Kidney epithelial cell (primary cell): ENCODE measurements around the gene PGBD4. TPM values are rescaled to one million over a fixed set of nuclear protein-coding genes. Genes with fewer than 3 reads are reported as not detected.
"Not testable (repeated sequence)": the region's sequence is repeated elsewhere in the genome, so short reads cannot be mapped to it uniquely, and the experiment has no call there.

Experiments used
- DNase-seq: peaks from one replicate; pipeline ENCODE4 v3.0.0-alpha.2; 2010; ENCODE audit warnings: low read depth
- H3K27me3 ChIP-seq: 2 replicates; pipeline ENCODE4 v1.6.0; 2011; ENCODE audit warnings: low read length; ENCODE audit not compliant: control insufficient read depth, insufficient read depth
- H3K36me3 ChIP-seq: 2 replicates; pipeline ENCODE4 v1.5.1; 2011; ENCODE audit warnings: low read length; ENCODE audit not compliant: control insufficient read depth, insufficient read depth
- H3K4me3 ChIP-seq: 2 replicates; pipeline ENCODE4 v1.5.1; 2011; ENCODE audit warnings: low read depth, mild to moderate bottlenecking, control low read depth, low read length
- CTCF ChIP-seq: IDR thresholded peaks from 2 replicates; pipeline ENCODE4 v1.5.1; 2011; ENCODE audit warnings: mild to moderate bottlenecking, moderate library complexity, low read length, control low read depth, inconsistent platforms; ENCODE audit not compliant: insufficient read depth, poor library complexity, severe bottlenecking
- total RNA-seq: library from RNA; depleted of rRNA; stranded (reverse); fragments of >200 nt; gene quantifications from 2 replicates; pipeline ENCODE4 v1.2.3, GENCODE V29; 2015

PGBD4 gene
- total RNA-seq, 1 donor from 2014 or later, result 0.71 TPM

DNA sequence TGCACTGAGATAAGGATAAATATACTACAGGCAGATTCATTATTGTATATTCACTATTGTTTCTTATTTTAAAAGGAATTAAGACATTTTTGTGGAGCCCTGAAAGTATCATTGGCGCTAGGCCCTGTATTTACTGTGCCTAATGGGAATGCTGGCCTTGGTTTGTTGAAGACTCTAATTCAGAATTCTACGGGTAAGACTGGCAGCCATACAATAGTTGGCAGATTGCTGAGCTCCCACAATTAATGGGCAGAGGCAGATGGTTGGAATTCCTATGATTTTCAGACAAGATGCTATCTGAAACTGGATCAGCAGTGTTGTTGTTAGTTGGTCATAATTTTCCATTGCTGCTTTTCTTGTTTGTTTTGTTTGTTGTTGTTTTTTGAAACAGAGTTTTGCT lies 14.7 kb downstream of the PGBD4 start:
- Histone ChIP-seq H3K4me3 (no peak overlapping the region), H3K27me3 (no peaks in the 10 kb centered on the region), H3K36me3 (no peaks in the 10 kb centered on the region)
- DNase-seq, result no peak
- TF ChIP-seq CTCF, result no peak

DNA sequence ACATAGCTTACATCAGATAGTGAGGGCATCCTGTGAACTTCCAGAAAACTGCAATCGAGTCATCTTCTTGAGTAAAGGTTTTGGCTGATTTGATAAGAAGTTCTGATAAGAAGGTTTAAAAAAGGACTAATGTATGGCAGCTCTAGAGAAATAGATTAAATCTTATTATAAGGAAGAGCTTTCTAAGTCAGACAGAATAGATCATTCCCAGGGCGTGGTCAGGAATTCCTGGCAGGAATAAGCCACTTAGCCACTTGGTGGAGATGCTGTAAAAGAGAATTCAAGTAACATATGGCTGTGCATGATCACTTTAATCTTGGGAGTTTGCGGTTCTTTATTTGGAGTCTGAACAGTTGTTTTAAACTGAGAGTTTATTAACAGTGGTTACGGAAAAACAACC lies 17.4 kb downstream of the PGBD4 start:
- H3K27me3 ChIP-seq, result no peaks in the 10 kb centered on the region
- no peaks in the 10 kb centered on the region for H3K36me3 ChIP-seq
- no peak overlapping the region for H3K4me3 ChIP-seq
- TF ChIP-seq CTCF, result no peak
- DNase-seq, result no peak

DNA sequence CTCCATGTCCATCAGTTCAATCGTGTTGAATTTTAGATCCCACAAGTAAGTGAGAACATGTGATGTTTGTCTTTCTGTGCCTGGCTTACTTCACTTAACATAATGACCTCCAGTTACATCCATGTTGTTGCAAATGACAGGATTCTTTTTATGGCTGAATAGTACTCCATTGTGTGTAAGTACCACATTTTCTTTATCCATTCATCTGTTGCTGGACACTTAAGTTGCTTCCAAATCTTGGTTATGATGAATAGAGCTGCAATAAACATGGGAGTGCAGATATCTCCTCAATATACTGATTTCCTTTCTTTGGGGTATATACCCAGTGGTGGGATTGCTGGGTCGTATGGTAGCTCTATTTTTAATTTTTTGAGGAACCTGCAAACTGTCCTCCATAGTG lies 18.5 kb downstream of the PGBD4 start:
- DNase-seq, H3K36me3 ChIP-seq, H3K4me3 ChIP-seq, H3K27me3 ChIP-seq: not testable (repeated sequence)

DNA sequence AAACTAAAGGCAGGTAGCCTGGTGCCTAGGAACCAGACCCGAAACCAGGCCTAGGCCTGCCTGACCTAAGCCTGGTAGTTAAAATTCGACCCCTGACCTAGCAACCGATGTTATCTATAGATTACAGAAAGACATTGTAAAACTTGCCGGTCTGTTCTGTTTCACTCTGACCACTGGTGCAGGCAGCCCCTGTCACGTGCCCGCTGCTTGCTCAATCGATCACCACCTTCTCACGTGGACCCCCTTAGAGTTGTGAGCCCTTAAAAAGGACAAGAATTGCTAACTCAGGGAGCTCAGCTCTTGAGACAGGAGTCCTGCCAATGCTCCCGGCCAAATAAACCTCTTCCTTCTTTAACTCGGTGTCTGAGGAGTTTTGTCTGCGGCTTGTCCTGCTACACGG lies 19.9 kb downstream of the PGBD4 start:
- DNase-seq, H3K27me3 ChIP-seq, H3K4me3 ChIP-seq, H3K36me3 ChIP-seq: not testable (repeated sequence)

DNA sequence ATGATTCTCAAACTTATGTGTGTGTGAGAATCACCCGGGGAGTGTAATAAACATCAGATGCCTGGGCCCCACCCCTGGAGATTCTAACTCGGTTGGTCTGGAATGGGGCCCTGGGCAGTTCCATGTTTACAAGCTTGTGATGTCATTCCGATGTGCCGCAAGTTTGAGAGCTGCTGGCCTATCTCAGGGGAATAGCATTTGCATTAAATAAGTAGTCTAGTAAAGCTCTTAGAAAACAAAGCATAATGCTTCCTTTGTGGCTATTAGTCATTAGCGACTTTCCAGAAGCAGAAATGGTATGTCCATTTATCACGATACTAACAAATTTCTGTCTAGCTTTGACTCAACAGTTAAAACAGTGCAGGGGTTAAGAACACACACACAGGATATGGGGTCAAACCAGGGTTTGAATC lies 20.9 kb downstream of the PGBD4 start:
- Histone ChIP-seq H3K36me3 (no peaks in the 10 kb centered on the region), H3K27me3 (no peaks in the 10 kb centered on the region), H3K4me3 (no peak overlapping the region)
- no peak for DNase-seq
- no peak for TF ChIP-seq CTCF

GRCh38 chr15:34124651-34125050 lies 22.8 kb downstream of the PGBD4 start:
- no peaks in the 10 kb centered on the region for H3K27me3 ChIP-seq
- no peaks in the 10 kb centered on the region for H3K36me3 ChIP-seq
- TF ChIP-seq CTCF, result no peak
- no peak for DNase-seq
- H3K4me3 ChIP-seq, result no peak overlapping the region

DNA sequence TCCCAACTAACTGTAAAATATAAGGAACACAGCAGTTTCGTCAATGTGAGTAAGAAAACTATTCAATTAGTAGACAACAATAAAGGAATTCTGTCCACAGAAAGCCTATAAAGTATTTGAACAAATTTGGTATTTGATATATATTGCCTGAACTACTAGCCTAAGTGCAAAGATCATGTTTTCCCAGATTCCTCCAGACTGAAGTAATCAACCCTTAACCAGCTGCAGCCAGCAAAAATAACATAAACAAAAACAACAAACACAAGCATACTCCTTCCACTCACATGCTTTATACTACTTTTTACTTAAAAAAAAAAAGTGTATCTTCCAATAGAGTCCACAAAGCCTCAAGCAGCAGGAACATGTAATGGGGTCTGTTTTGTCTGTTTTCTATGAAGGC lies 24.1 kb downstream of the PGBD4 start:
- no peaks in the 10 kb centered on the region for H3K27me3 ChIP-seq

More for the DNA sequence above, 24.1 kb downstream of the PGBD4 start:
- H3K4me3 ChIP-seq, result no peak overlapping the region
- no peak for DNase-seq
- TF ChIP-seq CTCF, result no peak
- H3K36me3 ChIP-seq, result no peaks in the 10 kb centered on the region
